GM19193 (cell line): ENCODE measurements around the gene IP6K2.

Experiments used
- POLR2A ChIP-seq: IDR thresholded peaks from 4 replicates; pipeline ENCODE4 v1.6.1; 2011; ENCODE audit not compliant: insufficient read depth, insufficient read length; ENCODE audit errors: extremely low read depth

Gene IP6K2

DNA sequence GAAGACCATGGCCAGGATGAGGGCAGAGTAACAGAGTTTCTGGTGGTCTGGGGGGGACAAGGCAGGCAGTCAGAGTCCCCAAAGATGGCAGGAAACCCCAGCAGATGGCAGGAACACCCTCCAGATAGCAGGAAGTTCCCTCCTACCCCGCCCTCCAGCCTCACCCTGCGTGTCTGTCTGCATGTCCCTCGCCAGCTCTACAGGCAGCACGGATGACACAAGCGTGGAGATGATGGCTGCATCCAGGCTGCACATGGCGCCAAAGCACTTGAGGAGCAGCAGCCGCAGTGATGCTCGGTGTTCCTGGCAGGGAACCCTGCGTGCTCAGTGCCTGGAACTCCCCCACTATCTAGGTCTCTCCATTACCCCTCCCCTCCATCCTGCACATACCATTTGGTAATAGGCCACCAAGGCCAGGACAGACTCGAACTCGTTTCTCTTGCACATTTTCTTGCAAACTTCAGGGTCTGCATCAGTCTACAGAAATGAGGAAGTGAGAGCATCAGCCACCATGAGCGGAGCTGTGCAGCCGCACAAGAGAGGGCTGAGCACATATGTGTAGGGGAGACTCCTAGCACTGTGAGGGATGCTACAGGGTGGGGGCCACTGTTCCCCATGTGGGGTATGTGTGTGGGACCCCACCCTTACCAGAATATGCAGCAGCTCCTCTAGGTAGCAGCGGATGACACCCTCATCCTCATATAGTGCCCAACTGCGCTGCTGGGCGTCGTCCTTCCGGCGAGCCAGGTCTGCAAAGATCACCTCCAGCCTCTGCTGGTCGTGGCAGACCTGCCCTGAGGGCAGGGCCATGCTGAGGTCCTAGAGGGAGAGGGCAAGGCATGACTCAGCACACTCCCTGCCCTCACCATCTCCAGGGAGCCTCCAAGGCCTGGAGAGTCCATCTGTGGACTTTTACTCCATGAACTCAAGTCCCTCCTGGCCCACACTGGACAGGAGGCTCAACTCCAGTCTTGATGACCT is 37.3 kb downstream of the IP6K2 start:
- no peak for TF ChIP-seq POLR2A

GRCh38 chr3:48678566-48679380 is 38.2 kb downstream of the IP6K2 start:
- no peak for TF ChIP-seq POLR2A

DNA sequence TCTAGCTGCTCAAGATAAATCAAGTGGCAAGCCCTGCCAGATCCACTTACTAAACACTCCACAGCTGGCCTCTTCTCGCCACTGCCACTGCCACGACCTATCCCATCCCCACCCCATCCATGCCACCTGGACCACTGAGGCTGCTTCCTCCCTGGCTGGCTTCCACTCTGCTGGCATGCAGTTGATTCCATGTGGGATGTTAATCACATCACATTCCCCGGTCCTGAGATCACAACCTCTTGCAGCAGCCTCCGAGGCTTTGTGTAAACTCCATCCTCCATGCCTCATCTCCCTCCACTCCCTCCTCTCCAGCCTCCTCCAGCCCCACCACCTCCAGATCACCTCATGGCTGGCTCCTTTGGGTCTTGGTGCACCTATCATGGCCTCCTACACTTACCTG is 39.0 kb downstream of the IP6K2 start:
- no peak for TF ChIP-seq POLR2A

DNA sequence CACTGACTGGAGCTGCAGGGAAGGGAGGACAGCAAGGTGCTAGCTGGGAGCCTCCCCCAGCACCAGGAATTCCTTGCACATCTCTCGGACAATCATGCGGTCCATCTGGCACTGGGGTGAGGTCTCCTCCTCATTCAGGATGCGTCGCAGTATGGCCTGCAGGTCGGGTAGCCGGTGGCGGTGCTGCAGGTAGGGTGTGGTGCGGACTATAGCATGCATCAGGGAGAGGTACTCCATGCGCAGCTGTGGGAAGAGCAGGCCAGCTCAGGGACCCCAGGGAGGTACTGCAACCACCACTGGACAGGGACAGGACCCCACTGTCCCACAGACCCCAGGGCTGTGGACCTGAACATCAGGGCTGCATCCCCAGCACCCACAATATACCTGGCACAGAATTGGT is 42.5 kb downstream of the IP6K2 start:
- TF ChIP-seq POLR2A: no peak

GRCh38 chr3:48672522-48672921 is 44.5 kb downstream of the IP6K2 start:
- TF ChIP-seq POLR2A: no peak

DNA sequence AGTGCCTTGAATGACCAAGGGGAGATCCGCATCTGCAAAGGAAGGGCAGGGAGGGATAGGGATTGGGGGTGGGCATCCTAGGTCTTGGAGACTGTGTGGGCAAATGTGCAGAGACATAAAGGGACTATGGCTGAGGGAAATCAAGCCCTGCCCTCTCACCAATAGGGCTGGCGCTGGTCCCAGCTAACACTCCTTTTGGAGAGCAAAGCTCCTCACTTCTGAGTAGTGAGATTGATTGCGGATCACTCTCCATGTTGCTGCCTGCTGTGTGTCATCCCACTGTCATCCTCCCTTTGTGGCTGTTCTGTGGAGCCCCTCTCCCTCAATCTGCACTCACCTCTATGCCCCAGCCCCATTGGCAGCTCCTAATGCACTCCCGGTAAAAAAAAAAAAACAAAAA is 52.1 kb downstream of the IP6K2 start:
- TF ChIP-seq POLR2A: no peak

- no peak for TF ChIP-seq POLR2A
These were observed 52.7 kb downstream of the IP6K2 start for GRCh38 chr3:48664313-48664644.

DNA sequence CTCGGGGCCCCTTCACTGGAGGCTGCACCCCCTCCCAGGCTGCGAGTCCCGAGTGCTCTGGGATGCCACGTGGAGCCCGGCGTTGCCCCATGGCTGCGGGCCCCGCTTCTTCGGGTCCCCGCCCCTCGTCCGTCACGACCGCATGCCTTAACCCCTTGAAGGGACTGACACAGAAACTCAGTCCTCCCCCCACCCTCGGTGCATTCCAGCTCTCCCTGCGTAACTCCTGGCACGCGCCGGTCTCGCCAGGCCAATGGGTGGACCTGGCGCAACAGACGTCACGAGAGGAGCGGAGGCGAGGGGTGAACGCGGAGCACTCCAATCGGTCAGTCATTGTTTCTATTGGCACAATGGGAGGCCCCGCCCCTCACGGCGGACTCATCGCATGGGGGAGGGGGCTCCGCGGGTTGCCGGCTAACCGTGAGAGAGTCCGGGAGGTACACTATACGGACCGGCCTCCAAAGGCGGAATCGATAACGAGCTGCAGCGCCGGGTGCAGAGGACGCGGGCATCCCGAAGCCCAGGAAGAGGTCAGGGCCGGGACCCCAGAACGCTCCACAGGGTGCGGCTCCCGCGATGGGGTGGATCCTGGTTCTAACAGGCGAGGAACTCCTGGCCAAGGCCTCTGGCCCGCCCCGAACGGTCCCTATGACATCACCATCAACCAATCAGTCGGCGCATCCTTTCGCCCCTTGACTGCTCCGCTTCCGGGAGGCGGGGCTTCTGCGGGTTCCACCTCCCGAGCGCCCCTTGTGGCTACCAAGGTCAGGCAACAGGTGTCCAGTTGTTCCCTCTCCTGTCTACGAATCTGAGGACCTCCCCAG is 53.3 kb downstream of the IP6K2 start:
- peak; percentile 56 for TF ChIP-seq POLR2A

- no peak for TF ChIP-seq POLR2A
These were observed 54.1 kb downstream of the IP6K2 start, which contains the start of gene CELSR3 for GRCh38 chr3:48662753-48663488. Gene CELSR3 (minus strand): TSS chr3:48662886. CDS start chr3:48662634, 252 bp downstream.

GRCh38 chr3:48662145-48662752 is 54.8 kb downstream of the IP6K2 start:
- no peak for TF ChIP-seq POLR2A

DNA sequence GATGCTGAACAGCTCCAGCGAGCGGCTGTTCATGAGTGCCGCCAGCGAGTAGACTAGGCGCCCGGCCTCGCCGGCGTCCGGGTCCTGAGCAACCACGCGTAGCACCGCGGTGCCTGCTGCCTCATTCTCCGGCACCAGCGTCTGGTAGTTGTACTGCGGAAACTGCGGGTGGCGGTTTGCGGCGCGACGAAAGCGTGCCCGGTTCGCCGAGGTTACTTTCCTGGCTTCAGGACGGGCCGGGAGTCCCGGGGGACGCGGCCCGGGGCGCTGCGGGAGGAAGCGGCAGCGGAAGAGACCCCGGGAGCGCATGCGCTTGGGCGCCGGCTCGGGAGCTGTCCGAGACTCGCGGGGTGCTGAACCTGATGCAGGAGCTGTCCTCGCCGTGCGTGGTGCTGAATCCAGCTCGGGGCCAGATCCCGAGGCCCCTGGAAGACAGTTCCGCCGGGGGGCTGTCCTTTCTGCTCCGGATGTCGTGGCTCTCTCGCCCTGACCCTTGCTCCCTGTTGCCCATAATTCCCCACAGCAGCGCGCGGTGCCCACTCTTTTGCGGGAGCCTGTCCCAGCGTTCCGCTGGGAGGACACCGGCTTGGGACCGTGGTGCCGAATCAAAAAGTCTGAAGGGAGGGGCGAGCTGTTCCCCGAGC is 55.4 kb downstream of the IP6K2 start:
- no peak for TF ChIP-seq POLR2A

GRCh38 chr3:48660800-48661400 is 56.1 kb downstream of the IP6K2 start:
- no peak for TF ChIP-seq POLR2A

- no peak for TF ChIP-seq POLR2A
These were observed 60.2 kb downstream of the IP6K2 start for GRCh38 chr3:48656841-48657281.

- TF ChIP-seq POLR2A: no peak
These were observed 60.8 kb downstream of the IP6K2 start for GRCh38 chr3:48656061-48656840.
